Uterus (tissue), 4 donors: ENCODE results near the gene EPHA1. TPM values are rescaled to one million over a fixed set of nuclear protein-coding genes. Genes with fewer than 3 reads are reported as not detected.

Source experiments
- DNase-seq, 2 donors: peaks; one replicate each; pipeline ENCODE4 v3.0.0-alpha.2; 2019 to 2020
- H3K27ac ChIP-seq, 2 donors: fragments of 200-600 bp; sonication (generic); 1 replicate in 1 of 2; 2 replicates in 1 of 2; pipeline ENCODE4 v1.5.1; 2016 to 2018
- H3K27me3 ChIP-seq, 2 donors: fragments of 200-600 bp; sonication (generic); one replicate each; pipeline ENCODE4 v1.5.1; 2018 to 2019; ENCODE audit warnings: control low read depth in 1 of 2
- H3K36me3 ChIP-seq, 2 donors: fragments of 200-600 bp; sonication (generic); one replicate each; pipeline ENCODE4 v1.5.1; 2019; ENCODE audit warnings: control low read depth in 1 of 2
- H3K4me1 ChIP-seq, 2 donors: fragments of 200-600 bp; sonication (generic); one replicate each; pipeline ENCODE4 v1.5.1; 2018 to 2019; ENCODE audit warnings: control low read depth in 1 of 2
- H3K4me3 ChIP-seq, 2 donors: fragments of 200-600 bp; sonication (generic); 1 replicate in 1 of 2; 2 replicates in 1 of 2; pipeline ENCODE4 v1.5.1; 2018 to 2019; ENCODE audit warnings: mild to moderate bottlenecking in 1 of 2
- H3K9me3 ChIP-seq, 2 donors: fragments of 200-600 bp; sonication (generic); one replicate each; pipeline ENCODE4 v1.5.1; 2019; ENCODE audit warnings: control low read depth in 1 of 2
- CTCF ChIP-seq, 4 experiments: fragments of 200-600 bp in 2 of 4; fragments of 450-650 bp in 2 of 4; sonication (generic) in 2 of 4; IDR thresholded peaks; one replicate each; pipeline ENCODE4 v1.5.1; 2016 to 2019; ENCODE audit warnings: antibody characterized with exemption in 4 of 4, mild to moderate bottlenecking in 2 of 4, moderate library complexity in 1 of 4
- POLR2A ChIP-seq, 2 donors: fragments of 450-650 bp; IDR thresholded peaks; one replicate each; pipeline ENCODE4 v1.6.1; 2016; ENCODE audit warnings: antibody characterized with exemption in 2 of 2, mild to moderate bottlenecking in 1 of 2, moderate library complexity in 1 of 2
- intact Hi-C: fragments of 100-400 bp; cut with DNase I; formaldehyde crosslinking; loops from one replicate; pipeline ENCODE4 v1.15.1; 2023; ENCODE audit warnings: low total_unique reads
- total RNA-seq, 4 donors: library from RNA; depleted of rRNA in 3 of 4; stranded (reverse); fragments of >200 nt in 3 of 4; gene quantifications; one replicate each; pipeline versions ENCODE4 v1.1.0 to v1.2.4, GENCODE V29; 2014 to 2023
- donor health status: DM: yes; HTN: yes; CAD: no.

The EPHA1 gene
- total RNA-seq, 4 donors from 2014 or later: 1.3 to 5.6 (median 1.9) TPM; not detected in 1

- Histone ChIP-seq H3K4me1 (no peaks in the 10 kb centered on the region), H3K9me3 (no peaks in the 10 kb centered on the region), H3K4me3 (no peak overlapping the region), H3K27ac (no peak overlapping the region), H3K27me3 (no peaks in the 10 kb centered on the region), H3K36me3 (no peaks in the 10 kb centered on the region)
- no peak for DNase-seq
- intact Hi-C loops: no loop called here
- TF ChIP-seq CTCF (IDR thresholded peaks at IDR 0.05) (no peak), POLR2A (IDR thresholded peaks at IDR 0.05) (no peak)
These were observed 31.2 kb upstream of the EPHA1 start for GRCh38 chr7:143439866-143440265.

GRCh38 chr7:143437578-143437977 lies 28.9 kb upstream of the EPHA1 start:
- Histone ChIP-seq H3K4me1 (no peaks in the 10 kb centered on the region), H3K27ac (no peak overlapping the region), H3K4me3 (no peak overlapping the region), H3K36me3 (no peaks in the 10 kb centered on the region), H3K9me3 (no peaks in the 10 kb centered on the region), H3K27me3 (no peaks in the 10 kb centered on the region)
- TF ChIP-seq CTCF (IDR thresholded peaks at IDR 0.05) (no peak), POLR2A (IDR thresholded peaks at IDR 0.05) (no peak)
- DNase-seq: no peak
- intact Hi-C loops: no loop called here

GRCh38 chr7:143436325-143436946 lies 27.8 kb upstream of the EPHA1 start:
- no peak for TF ChIP-seq POLR2A (IDR thresholded peaks at IDR 0.05)
- no peak for TF ChIP-seq CTCF (IDR thresholded peaks at IDR 0.05)
- intact Hi-C loops: no loop called here
- no peaks in the 10 kb centered on the region for H3K9me3 ChIP-seq

GRCh38 chr7:143435266-143435665 lies 26.6 kb upstream of the EPHA1 start:
- no peak overlapping the region for H3K4me3 ChIP-seq
- H3K9me3 ChIP-seq: no peaks in the 10 kb centered on the region
- H3K27me3 ChIP-seq: no peaks in the 10 kb centered on the region
- no peak for TF ChIP-seq POLR2A (IDR thresholded peaks at IDR 0.05)
- no peak for TF ChIP-seq CTCF (IDR thresholded peaks at IDR 0.05)
- H3K4me1 ChIP-seq: no peaks in the 10 kb centered on the region
- intact Hi-C loops: no loop called here
- no peaks in the 10 kb centered on the region for H3K36me3 ChIP-seq
- H3K27ac ChIP-seq: no peak overlapping the region
- no peak for DNase-seq

More at GRCh38 chr7:143436325-143436946, 27.8 kb upstream of the EPHA1 start:
- no peaks in the 10 kb centered on the region for H3K36me3 ChIP-seq
- no peak overlapping the region for H3K4me3 ChIP-seq
- no peak overlapping the region for H3K27ac ChIP-seq
- no peak for DNase-seq
- no peaks in the 10 kb centered on the region for H3K27me3 ChIP-seq
- H3K4me1 ChIP-seq: no peaks in the 10 kb centered on the region

GRCh38 chr7:143434660-143435059 lies 26.0 kb upstream of the EPHA1 start:
- H3K27me3 ChIP-seq: no peaks in the 10 kb centered on the region
- no peak for TF ChIP-seq CTCF (IDR thresholded peaks at IDR 0.05)
- TF ChIP-seq POLR2A (IDR thresholded peaks at IDR 0.05): no peak
- intact Hi-C loops: no loop called here
- no peak overlapping the region for H3K27ac ChIP-seq
- H3K36me3 ChIP-seq: no peaks in the 10 kb centered on the region
- H3K4me3 ChIP-seq: no peak overlapping the region
- H3K9me3 ChIP-seq: no peaks in the 10 kb centered on the region
- DNase-seq: peak in 1 of 2 donors; percentile 34
- no peaks in the 10 kb centered on the region for H3K4me1 ChIP-seq
